Bronchial epithelial cell (primary cell): ENCODE results near the gene FUT4. TPM values are rescaled to one million over a fixed set of nuclear protein-coding genes. Genes with fewer than 3 reads are reported as not detected.

Experiments
- DNase-seq: peaks from one replicate; pipeline ENCODE4 v3.0.0-alpha.2; 2010; ENCODE audit warnings: low read depth
- FAIRE-seq: peaks from 2 replicates; lab custom pipeline; 2011; peaks lifted over from hg19 to GRCh38; lab: Jason Lieb, UNC
- H3K27me3 ChIP-seq: 2 replicates; pipeline ENCODE4 v1.5.1; 2011; ENCODE audit warnings: low read length; ENCODE audit not compliant: control insufficient read depth, insufficient read depth
- H3K36me3 ChIP-seq: 2 replicates; pipeline ENCODE4 v1.5.1; 2011; ENCODE audit warnings: low read length; ENCODE audit not compliant: control insufficient read depth, insufficient read depth
- H3K4me3 ChIP-seq: 2 replicates; pipeline ENCODE4 v1.5.1; 2011; ENCODE audit warnings: mild to moderate bottlenecking, low read depth, low read length, control low read depth
- total RNA-seq: library from RNA; depleted of rRNA; stranded (reverse); fragments of >200 nt; gene quantifications from 2 replicates; pipeline ENCODE4 v1.2.1, GENCODE V29; 2014
- TF ChIP-seq, protein P1 (sequence below): IDR thresholded peaks from 2 replicates; pipeline ENCODE4 v1.5.1; 2011; ENCODE audit warnings: mild to moderate bottlenecking, moderate library complexity, low read length, control low read depth, inconsistent platforms; ENCODE audit not compliant: insufficient read depth, severe bottlenecking

The FUT4 gene
- total RNA-seq, 1 donor from 2014 or later = 1.8 TPM

DNA sequence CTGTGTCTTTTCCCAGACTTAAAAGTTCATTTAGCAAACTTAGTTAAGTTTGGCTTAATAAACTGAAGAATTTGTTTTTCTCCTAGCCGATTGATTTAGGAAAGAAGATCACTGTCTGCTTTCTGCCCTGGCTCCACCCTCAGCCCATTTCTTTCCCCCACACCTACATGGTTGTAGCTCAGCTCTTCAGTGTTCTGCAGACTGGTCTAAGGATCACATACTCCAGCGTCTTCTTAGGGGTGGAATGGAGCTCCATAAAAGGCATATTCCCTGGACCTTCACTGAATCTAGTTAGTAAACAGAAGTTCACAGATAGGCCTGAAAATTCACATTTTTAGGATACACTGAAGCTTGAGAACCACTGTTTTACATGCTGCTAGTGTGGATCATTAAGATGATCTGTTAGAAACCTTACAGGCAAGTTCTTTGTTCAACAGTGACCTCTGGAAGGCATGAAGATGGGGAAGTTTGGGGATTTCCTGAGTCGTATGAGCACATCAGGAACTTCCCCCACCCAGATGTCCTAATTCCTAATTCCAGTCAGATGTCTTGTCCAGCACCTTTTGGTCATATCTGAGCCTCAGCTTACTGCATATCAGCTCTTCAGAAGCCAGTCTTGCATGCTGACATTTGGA is 40.3 kb downstream of the FUT4 start:
- peak; percentile 19 for DNase-seq
- no peaks in the 10 kb centered on the region for H3K36me3 ChIP-seq
- no peak overlapping the region for H3K4me3 ChIP-seq
- H3K27me3 ChIP-seq = peaks cover 3% of the 10 kb centered on the region
- FAIRE-seq = no peak
- TF ChIP-seq, protein P1, sequence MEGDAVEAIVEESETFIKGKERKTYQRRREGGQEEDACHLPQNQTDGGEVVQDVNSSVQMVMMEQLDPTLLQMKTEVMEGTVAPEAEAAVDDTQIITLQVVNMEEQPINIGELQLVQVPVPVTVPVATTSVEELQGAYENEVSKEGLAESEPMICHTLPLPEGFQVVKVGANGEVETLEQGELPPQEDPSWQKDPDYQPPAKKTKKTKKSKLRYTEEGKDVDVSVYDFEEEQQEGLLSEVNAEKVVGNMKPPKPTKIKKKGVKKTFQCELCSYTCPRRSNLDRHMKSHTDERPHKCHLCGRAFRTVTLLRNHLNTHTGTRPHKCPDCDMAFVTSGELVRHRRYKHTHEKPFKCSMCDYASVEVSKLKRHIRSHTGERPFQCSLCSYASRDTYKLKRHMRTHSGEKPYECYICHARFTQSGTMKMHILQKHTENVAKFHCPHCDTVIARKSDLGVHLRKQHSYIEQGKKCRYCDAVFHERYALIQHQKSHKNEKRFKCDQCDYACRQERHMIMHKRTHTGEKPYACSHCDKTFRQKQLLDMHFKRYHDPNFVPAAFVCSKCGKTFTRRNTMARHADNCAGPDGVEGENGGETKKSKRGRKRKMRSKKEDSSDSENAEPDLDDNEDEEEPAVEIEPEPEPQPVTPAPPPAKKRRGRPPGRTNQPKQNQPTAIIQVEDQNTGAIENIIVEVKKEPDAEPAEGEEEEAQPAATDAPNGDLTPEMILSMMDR = no peak

DNA sequence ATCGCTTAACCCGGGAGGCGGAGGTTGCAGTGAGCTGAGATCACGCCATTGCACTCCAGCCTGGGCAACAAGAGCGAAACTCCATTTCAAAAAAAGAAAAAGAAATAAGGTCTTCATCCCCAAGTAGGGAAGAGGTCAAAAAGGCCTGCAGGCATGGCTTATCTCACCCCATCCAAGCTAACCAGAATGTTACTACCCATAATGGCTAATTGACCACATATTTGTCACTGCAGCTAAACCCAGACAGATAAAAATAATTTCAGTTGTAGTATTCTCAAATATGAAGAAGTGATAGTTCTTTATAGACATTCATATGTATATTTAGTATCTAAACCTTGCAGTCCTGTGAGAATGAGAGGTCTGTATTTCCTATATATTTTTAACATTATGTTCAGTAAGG is 41.3 kb downstream of the FUT4 start:
- Histone ChIP-seq H3K4me3 (no peak overlapping the region), H3K27me3 (peaks cover 3% of the 10 kb centered on the region), H3K36me3 (no peaks in the 10 kb centered on the region)
- no peak for DNase-seq
- no peak for FAIRE-seq
- TF ChIP-seq, protein P1 = no peak

DNA sequence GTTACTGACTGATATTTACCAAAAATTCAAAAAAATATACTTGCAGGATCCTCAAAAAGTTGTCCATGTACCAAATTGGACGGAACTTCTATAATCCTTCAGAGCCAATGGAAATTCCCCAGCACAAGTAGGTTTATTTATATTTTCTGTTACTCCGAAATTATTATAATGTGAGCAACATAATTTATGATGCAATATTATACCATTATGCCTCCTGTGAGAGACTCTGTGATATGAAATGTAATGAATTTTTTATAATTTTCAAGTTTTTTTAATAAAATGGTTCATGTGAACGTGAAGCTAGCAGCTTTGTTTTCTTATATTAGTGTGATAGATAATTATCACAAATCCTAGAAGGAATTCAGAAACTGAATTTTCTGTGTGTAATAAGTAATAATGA is 41.7 kb downstream of the FUT4 start:
- FAIRE-seq = no peak
- TF ChIP-seq, protein P1 = no peak
- DNase-seq = no peak
- peaks cover 3% of the 10 kb centered on the region for H3K27me3 ChIP-seq
- no peaks in the 10 kb centered on the region for H3K36me3 ChIP-seq
- H3K4me3 ChIP-seq = no peak overlapping the region

DNA sequence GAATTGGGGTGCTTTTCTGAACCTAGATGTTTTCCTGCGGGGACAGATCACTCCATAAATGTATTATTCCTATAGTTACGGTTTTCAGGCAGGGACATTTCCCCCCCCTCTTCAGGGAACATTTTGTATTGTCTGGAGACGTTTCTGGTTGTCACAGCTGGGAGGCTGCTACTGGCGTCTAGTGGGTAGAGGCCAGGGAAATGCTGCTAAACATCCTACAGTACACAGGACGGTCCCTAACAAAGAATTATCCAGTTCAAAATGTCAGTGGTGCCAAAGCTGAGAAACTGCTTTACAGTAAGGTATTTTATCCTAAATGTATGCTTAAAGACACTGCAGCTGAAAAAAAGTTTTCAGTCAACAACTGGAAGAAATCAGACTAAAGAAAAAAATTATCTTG is 42.8 kb downstream of the FUT4 start:
- Histone ChIP-seq H3K36me3 (no peaks in the 10 kb centered on the region), H3K4me3 (no peak overlapping the region), H3K27me3 (peaks cover 3% of the 10 kb centered on the region)
- FAIRE-seq = no peak
- no peak for DNase-seq
- TF ChIP-seq, protein P1 = no peak

DNA sequence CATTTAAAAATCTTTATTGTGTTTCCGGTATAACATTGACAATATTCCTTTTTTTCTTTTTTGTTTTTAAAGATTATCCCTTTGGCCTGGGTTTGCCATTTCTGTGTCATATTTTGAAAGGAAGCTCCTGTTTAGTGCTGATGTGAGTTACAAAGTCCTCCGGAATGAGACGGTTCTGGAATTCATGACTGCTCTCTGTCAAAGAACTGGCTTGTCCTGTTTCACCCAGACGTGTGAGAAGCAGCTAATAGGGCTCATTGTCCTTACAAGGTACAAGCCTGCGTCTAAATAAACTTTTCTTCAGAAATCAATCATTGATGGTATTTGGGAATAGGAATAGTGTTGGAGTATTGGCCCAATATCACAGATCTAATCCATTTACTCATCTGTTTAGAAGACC is 43.3 kb downstream of the FUT4 start:
- DNase-seq (peak; percentile 27), FAIRE-seq (no peak)
- TF ChIP-seq, protein P1 = no peak
- peaks cover 1% of the 10 kb centered on the region for H3K27me3 ChIP-seq
- no peaks in the 10 kb centered on the region for H3K36me3 ChIP-seq
- H3K4me3 ChIP-seq = no peak overlapping the region
